Measurements from ENCODE around the gene NHLH1. TPM values are rescaled to one million over a fixed set of nuclear protein-coding genes. Genes with fewer than 3 reads are reported as not detected.

The NHLH1 gene
- total and polyA plus RNA-seq, 2 of the 4 experiments (the other 2 are of a cell fraction): 0.14 TPM; not detected in 1

DNA sequence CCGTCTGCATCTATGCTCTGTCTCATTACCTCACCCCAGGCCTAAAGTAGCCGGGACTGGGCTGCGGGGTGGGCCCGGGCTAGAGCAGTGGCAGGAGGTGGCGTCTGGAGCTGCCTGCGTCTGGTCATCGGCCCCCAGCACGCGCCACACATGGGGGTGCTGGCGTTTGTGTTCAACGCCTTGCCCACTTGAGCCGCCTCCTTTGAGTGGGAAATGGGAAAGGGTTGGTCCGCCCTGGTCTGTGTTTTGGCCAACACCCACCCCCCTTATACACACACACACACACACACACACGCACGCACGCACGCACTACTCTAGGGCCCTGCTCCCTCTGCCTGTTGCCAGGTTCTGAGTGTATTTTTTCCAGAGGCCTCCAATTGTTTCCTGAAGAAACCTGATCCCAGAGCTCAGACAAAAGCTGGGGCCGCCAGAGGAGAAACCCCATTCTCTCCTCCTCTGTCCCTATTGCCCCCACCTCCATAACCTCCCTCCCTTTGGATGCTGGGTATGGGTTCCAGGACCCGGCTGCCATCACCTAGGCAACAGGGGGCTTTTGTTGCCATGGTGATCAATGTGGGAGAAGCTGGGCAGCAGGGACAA, 43.6 kb downstream of the NHLH1 start:
- in situ Hi-C loops (cut with MboI; ENCODE audit: low sequenced_read_pairs): no loop called here
- POLR2A ChIA-PET (ENCODE audit: unreplicated experiment): no interaction called here
- Histone ChIP-seq H4K20me1 (ENCODE audit: insufficient read depth, low read length) (no peaks in the 10 kb centered on the region), H4K91ac (ENCODE audit: insufficient read depth, low read depth, low read length) (no peak overlapping the region), H2BK120ac (ENCODE audit: low read depth, low read length) (no peak overlapping the region), H3K27me3 (ENCODE audit: control insufficient read depth, insufficient read depth, low read length) (peaks cover 3% of the 10 kb centered on the region; the same call in 1 of the 2 replicates), H3K4me3 (ENCODE audit: insufficient read depth, low read depth, low read length) (no peak overlapping the region), H3K9me3 (ENCODE audit: control insufficient read depth, insufficient read depth, low read length) (no peaks in the 10 kb centered on the region), H2AFZ (replicated peaks; ENCODE audit: low read length, poor library complexity) (peak overlapping the region; percentile 41), H2BK20ac (ENCODE audit: low read depth, low read length) (no peak overlapping the region), H3K79me1 (ENCODE audit: low read depth in 1 of 2, low read length in 2 of 2) (no peaks in the 10 kb centered on the region), H3K23ac (ENCODE audit: low read depth, low read length) (no peak overlapping the region), H4K8ac (ENCODE audit: low read depth in 2 of 2, low read length in 2 of 2) (no peak overlapping the region), H4K5ac (ENCODE audit: low read depth, low read length) (no peak overlapping the region), H3K36me3 (ENCODE audit: control insufficient read depth, insufficient read depth, low read length) (no peaks in the 10 kb centered on the region), H3K56ac (ENCODE audit: extremely low read depth, insufficient read depth, low read length) (no peak overlapping the region), H2BK5ac (ENCODE audit: low read depth, low read length, poor library complexity, severe bottlenecking) (no peak overlapping the region), H2AK9ac (replicated peaks; ENCODE audit: low read depth, low read length, poor library complexity) (no peak overlapping the region), H3K4me2 (ENCODE audit: low read depth, low read length) (no peak overlapping the region), H3K18ac (ENCODE audit: low read depth, low read length) (no peak overlapping the region), H3K9ac (ENCODE audit: low read depth, low read length) (no peak overlapping the region), H3K4me1 (ENCODE audit: control insufficient read depth, insufficient read depth, low read length) (no peaks in the 10 kb centered on the region), H2BK15ac (ENCODE audit: low read depth, low read length) (no peak overlapping the region), H2AK5ac (ENCODE audit: low read depth, low read length) (no peak overlapping the region), H3K4ac (ENCODE audit: low read depth, low read length) (no peak overlapping the region), H3K14ac (replicated peaks; ENCODE audit: low read depth, low read length) (no peak overlapping the region), H3K27ac (ENCODE audit: insufficient read depth, low read length) (no peak overlapping the region), H3K9me1 (ENCODE audit: insufficient read depth, low read length) (no peaks in the 10 kb centered on the region; the same call in 1 of the 2 replicates)
- intact Hi-C loops (cut with micrococcal nuclease): no loop called here
- CTCF ChIA-PET: no interaction called here
- TF ChIP-seq RAD21 (IDR thresholded peaks at IDR 0.05; ENCODE audit: low read length) (no peak), BHLHE40 (IDR thresholded peaks at IDR 0.05; ENCODE audit: low read depth, low read length) (no peak), MXI1 (IDR thresholded peaks at IDR 0.05; ENCODE audit: borderline replicate concordance, low read depth, low read length) (no peak), CHD1 (IDR thresholded peaks at IDR 0.05; ENCODE audit: low read depth, low read length) (no peak), NFE2L2 (IDR thresholded peaks at IDR 0.05; ENCODE audit: low read depth, low read length) (no peak), RFX5 (IDR thresholded peaks at IDR 0.05; ENCODE audit: low read depth, low read length) (no peak), CEBPB (IDR thresholded peaks at IDR 0.05; ENCODE audit: low read depth, low read length) (no peak), MAFK (IDR thresholded peaks at IDR 0.05; ENCODE audit: low read depth, low read length) (no peak), MAZ (IDR thresholded peaks at IDR 0.05; ENCODE audit: borderline replicate concordance, low read depth, low read length) (no peak), FOS (IDR thresholded peaks at IDR 0.05; ENCODE audit: low read depth, low read length) (no peak), SMC3 (IDR thresholded peaks at IDR 0.05; ENCODE audit: low read depth, low read length) (no peak), RCOR1 (IDR thresholded peaks at IDR 0.05; ENCODE audit: insufficient replicate concordance, low read length) (no peak), POLR2A (IDR thresholded peaks at IDR 0.05; ENCODE audit: low read depth, low read length) (no peak), ELK1 (IDR thresholded peaks at IDR 0.05; ENCODE audit: borderline replicate concordance, low read depth, low read length) (no peak)
- TF ChIP-seq, protein P1, sequence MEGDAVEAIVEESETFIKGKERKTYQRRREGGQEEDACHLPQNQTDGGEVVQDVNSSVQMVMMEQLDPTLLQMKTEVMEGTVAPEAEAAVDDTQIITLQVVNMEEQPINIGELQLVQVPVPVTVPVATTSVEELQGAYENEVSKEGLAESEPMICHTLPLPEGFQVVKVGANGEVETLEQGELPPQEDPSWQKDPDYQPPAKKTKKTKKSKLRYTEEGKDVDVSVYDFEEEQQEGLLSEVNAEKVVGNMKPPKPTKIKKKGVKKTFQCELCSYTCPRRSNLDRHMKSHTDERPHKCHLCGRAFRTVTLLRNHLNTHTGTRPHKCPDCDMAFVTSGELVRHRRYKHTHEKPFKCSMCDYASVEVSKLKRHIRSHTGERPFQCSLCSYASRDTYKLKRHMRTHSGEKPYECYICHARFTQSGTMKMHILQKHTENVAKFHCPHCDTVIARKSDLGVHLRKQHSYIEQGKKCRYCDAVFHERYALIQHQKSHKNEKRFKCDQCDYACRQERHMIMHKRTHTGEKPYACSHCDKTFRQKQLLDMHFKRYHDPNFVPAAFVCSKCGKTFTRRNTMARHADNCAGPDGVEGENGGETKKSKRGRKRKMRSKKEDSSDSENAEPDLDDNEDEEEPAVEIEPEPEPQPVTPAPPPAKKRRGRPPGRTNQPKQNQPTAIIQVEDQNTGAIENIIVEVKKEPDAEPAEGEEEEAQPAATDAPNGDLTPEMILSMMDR (conservative IDR thresholded peaks at IDR 0.05; ENCODE audit: low read depth, low read length): no peak
- TF ChIP-seq, protein P2, sequence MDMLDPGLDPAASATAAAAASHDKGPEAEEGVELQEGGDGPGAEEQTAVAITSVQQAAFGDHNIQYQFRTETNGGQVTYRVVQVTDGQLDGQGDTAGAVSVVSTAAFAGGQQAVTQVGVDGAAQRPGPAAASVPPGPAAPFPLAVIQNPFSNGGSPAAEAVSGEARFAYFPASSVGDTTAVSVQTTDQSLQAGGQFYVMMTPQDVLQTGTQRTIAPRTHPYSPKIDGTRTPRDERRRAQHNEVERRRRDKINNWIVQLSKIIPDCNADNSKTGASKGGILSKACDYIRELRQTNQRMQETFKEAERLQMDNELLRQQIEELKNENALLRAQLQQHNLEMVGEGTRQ (IDR thresholded peaks at IDR 0.05; ENCODE audit: low read depth, low read length): no peak
- ATAC-seq (ENCODE audit: low read depth) (no peak), DNase-seq (no peak)
- dilution Hi-C loops (cut with HindIII; ENCODE audit: low sequenced_read_pairs, unreplicated experiment): no loop called here
- WGBS, 2 experiments (ENCODE audit: extremely low coverage in 2 of 2, insufficient read length in 1 of 2): 60% methylated on average over 1 of the region's 19 CpGs; no CpG with 5 or more reads in 1 of the 2 experiments
- BruUV-seq (replicated peaks): no TSS peak
